Breast epithelium (tissue), 3 donors: Measurements from ENCODE around the gene SLC2A11.

Experiments used
- POLR2A ChIP-seq: fragments of 450-650 bp; IDR thresholded peaks from one replicate; pipeline ENCODE4 v1.6.1; 2016; ENCODE audit warnings: antibody characterized with exemption, mild to moderate bottlenecking, moderate library complexity
- POLR2AphosphoS5 ChIP-seq, 3 donors: sonication (generic); formaldehyde crosslinking; IDR thresholded peaks; one replicate each; pipeline ENCODE4 v1.6.1; 2017; ENCODE audit warnings: antibody characterized with exemption in 3 of 3
- TF ChIP-seq, protein P1 (sequence below), 3 donors: fragments of 450-650 bp; IDR thresholded peaks; one replicate each; pipeline ENCODE4 v1.5.1; 2016 to 2017; ENCODE audit warnings: antibody characterized with exemption in 3 of 3, mild to moderate bottlenecking in 3 of 3, moderate library complexity in 3 of 3

DNA sequence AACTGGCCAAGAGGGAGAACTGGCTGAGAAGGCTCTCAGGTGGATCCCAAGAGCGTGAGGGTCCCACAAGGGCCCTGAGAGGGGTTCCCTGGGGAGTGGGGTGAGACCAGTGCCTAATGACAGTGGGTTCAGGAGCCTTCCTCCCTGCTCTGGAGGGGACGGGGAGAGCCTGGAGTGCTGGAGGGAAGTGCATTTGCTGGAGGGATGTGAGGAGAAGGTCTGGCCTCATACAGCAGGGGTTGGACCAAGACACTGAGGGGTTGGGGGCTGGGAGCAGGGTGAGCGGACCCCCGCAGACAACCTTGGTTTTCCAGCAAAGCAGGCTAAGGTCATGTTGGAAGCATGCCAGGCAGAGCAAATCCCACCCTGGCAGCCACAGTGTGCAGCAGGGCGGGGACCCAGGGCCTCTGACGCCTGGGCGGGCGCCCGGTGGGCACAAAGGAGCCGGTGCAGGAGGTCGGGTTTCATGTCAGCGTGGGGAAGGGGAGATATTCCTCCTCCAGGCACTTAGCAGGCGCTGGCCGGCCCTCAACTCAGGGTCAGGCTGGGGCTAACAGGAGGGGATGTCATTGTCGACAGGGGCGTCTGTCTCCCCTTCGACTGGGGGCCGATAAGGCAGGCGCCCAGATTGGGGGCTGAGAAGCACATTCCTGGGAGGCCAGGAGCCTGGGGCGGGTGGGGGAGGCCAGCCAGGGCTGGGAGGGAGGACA is 15.8 kb upstream of the SLC2A11 start:
- TF ChIP-seq, protein P1, sequence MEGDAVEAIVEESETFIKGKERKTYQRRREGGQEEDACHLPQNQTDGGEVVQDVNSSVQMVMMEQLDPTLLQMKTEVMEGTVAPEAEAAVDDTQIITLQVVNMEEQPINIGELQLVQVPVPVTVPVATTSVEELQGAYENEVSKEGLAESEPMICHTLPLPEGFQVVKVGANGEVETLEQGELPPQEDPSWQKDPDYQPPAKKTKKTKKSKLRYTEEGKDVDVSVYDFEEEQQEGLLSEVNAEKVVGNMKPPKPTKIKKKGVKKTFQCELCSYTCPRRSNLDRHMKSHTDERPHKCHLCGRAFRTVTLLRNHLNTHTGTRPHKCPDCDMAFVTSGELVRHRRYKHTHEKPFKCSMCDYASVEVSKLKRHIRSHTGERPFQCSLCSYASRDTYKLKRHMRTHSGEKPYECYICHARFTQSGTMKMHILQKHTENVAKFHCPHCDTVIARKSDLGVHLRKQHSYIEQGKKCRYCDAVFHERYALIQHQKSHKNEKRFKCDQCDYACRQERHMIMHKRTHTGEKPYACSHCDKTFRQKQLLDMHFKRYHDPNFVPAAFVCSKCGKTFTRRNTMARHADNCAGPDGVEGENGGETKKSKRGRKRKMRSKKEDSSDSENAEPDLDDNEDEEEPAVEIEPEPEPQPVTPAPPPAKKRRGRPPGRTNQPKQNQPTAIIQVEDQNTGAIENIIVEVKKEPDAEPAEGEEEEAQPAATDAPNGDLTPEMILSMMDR (IDR thresholded peaks at IDR 0.05): no peak
- TF ChIP-seq POLR2AphosphoS5 (IDR thresholded peaks at IDR 0.05): no peak
- TF ChIP-seq POLR2A: no peak
